ENCODE measurements around the gene CHGA.

Gene CHGA

GRCh38 chr14:92959761-92960680, 37.1 kb downstream of the CHGA start:
- no peak for DNase-seq (ENCODE audit: low read depth in 2 of 3, low spot score in 1 of 3)

- no peak for DNase-seq (ENCODE audit: low read depth in 2 of 3, low spot score in 1 of 3)
These were observed 38.0 kb downstream of the CHGA start for GRCh38 chr14:92960706-92961566.

- DNase-seq (ENCODE audit: low read depth in 2 of 3, low spot score in 1 of 3): no peak
These were observed 38.6 kb downstream of the CHGA start for GRCh38 chr14:92961567-92961855.

GRCh38 chr14:92962031-92962830, 39.3 kb downstream of the CHGA start:
- DNase-seq (ENCODE audit: low read depth in 2 of 3, low spot score in 1 of 3): no peak

GRCh38 chr14:92962831-92963095, 39.8 kb downstream of the CHGA start:
- DNase-seq (ENCODE audit: low read depth in 2 of 3, low spot score in 1 of 3): no peak

- DNase-seq (ENCODE audit: low read depth in 2 of 3, low spot score in 1 of 3): no peak
These were observed 40.6 kb downstream of the CHGA start for GRCh38 chr14:92963301-92964123.

GRCh38 chr14:92964124-92965109, 41.5 kb downstream of the CHGA start:
- no peak for DNase-seq (ENCODE audit: low read depth in 2 of 3, low spot score in 1 of 3)

- no peak for DNase-seq (ENCODE audit: low read depth in 2 of 3, low spot score in 1 of 3)
These were observed 42.3 kb downstream of the CHGA start for GRCh38 chr14:92965281-92965680.

GRCh38 chr14:92967346-92967926, 44.5 kb downstream of the CHGA start:
- no peak for DNase-seq (ENCODE audit: low read depth in 2 of 3, low spot score in 1 of 3)

GRCh38 chr14:92968291-92969020, 45.5 kb downstream of the CHGA start:
- DNase-seq (ENCODE audit: low read depth in 2 of 3, low spot score in 1 of 3): no peak

GRCh38 chr14:92969430-92969829, 46.5 kb downstream of the CHGA start:
- DNase-seq (ENCODE audit: low read depth in 2 of 3, low spot score in 1 of 3): no peak

- no peak for DNase-seq (ENCODE audit: low read depth in 2 of 3, low spot score in 1 of 3)
These were observed 46.9 kb downstream of the CHGA start for GRCh38 chr14:92969871-92970270.

GRCh38 chr14:92970271-92970670, 47.3 kb downstream of the CHGA start:
- no peak for DNase-seq (ENCODE audit: low read depth in 2 of 3, low spot score in 1 of 3)

GRCh38 chr14:92971601-92972180, 48.7 kb downstream of the CHGA start:
- DNase-seq (ENCODE audit: low read depth in 2 of 3, low spot score in 1 of 3): no peak

GRCh38 chr14:92973261-92973797, 50.4 kb downstream of the CHGA start:
- DNase-seq (ENCODE audit: low read depth in 2 of 3, low spot score in 1 of 3): peak; percentile 7 to 19 (median 13)

GRCh38 chr14:92973798-92974372, 50.9 kb downstream of the CHGA start:
- DNase-seq (ENCODE audit: low read depth in 2 of 3, low spot score in 1 of 3): no peak

GRCh38 chr14:92974541-92975345, 51.8 kb downstream of the CHGA start:
- no peak for DNase-seq (ENCODE audit: low read depth in 2 of 3, low spot score in 1 of 3)

Measured in stimulated activated CD4-positive, alpha-beta T cell treated with anti-CD3 and anti-CD28 coated beads, Interleukin-12 subunit alpha, Interleukin-12 subunit beta, amount 100 ng/mL, for 48 hours (primary cell).